ENCODE results near the gene ENTHD1.

DNA sequence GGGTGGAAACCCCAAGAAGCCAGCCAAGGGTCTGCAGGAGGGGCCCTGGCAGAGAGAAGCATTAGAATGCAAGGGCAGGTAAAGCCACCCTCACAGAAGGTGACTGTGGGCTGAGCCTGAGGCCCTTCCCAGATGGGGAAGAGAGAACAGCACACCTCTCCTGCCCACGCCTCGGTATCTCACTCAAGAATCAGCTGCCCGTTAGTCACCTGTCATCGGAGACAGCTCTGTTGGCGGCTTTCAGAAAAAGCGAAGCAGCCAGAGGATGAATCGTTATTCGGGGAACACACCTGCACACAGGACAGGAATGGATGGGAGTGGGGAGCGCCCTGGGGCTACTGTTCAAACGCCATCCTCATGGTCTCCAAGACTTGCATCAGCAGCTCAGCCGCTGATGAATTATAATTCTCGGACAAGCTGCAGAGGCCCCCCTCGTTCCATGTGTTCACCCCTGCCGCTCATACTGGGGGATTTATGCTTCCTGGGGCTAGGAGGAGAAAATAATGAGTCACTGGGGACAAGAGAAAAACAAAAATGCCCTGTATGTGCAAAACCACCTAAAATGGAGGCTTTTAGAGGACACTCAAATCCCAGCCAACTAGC, 45.0 kb upstream of the ENTHD1 start:
- no peak for TF ChIP-seq GFI1B (tag by site-specific recombination; IDR thresholded peaks at IDR 0.05)
- TF ChIP-seq ZNF121 (tag by site-specific recombination; IDR thresholded peaks at IDR 0.05), result no peak
- no peak for TF ChIP-seq ZNF510 (tag by site-specific recombination; IDR thresholded peaks at IDR 0.05; ENCODE audit: insufficient replicate concordance)
- TF ChIP-seq ZBTB7A (tag by site-specific recombination; IDR thresholded peaks at IDR 0.05; ENCODE audit: low read depth), result no peak
- TF ChIP-seq, protein P1, sequence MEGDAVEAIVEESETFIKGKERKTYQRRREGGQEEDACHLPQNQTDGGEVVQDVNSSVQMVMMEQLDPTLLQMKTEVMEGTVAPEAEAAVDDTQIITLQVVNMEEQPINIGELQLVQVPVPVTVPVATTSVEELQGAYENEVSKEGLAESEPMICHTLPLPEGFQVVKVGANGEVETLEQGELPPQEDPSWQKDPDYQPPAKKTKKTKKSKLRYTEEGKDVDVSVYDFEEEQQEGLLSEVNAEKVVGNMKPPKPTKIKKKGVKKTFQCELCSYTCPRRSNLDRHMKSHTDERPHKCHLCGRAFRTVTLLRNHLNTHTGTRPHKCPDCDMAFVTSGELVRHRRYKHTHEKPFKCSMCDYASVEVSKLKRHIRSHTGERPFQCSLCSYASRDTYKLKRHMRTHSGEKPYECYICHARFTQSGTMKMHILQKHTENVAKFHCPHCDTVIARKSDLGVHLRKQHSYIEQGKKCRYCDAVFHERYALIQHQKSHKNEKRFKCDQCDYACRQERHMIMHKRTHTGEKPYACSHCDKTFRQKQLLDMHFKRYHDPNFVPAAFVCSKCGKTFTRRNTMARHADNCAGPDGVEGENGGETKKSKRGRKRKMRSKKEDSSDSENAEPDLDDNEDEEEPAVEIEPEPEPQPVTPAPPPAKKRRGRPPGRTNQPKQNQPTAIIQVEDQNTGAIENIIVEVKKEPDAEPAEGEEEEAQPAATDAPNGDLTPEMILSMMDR (tag by site-specific recombination; IDR thresholded peaks at IDR 0.05), result no peak
- TF ChIP-seq, protein P2, sequence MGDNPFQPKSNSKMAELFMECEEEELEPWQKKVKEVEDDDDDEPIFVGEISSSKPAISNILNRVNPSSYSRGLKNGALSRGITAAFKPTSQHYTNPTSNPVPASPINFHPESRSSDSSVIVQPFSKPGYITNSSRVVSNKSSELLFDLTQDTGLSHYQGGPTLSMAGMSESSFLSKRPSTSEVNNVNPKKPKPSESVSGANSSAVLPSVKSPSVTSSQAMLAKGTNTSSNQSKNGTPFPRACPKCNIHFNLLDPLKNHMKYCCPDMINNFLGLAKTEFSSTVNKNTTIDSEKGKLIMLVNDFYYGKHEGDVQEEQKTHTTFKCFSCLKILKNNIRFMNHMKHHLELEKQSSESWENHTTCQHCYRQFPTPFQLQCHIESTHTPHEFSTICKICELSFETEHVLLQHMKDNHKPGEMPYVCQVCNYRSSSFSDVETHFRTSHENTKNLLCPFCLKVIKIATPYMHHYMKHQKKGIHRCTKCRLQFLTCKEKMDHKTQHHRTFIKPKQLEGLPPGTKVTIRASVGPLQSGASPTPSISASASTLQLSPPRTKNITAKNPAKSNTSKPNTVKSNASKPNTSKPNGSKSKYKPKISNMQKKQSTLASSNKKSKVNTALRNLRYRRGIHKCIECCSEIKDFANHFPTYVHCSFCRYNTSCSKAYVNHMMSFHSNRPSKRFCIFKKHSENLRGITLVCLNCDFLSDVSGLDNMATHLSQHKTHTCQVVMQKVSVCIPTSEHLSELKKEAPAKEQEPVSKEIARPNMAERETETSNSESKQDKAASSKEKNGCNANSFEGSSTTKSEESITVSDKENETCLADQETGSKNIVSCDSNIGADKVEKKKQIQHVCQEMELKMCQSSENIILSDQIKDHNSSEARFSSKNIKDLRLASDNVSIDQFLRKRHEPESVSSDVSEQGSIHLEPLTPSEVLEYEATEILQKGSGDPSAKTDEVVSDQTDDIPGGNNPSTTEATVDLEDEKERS (tag by site-specific recombination; IDR thresholded peaks at IDR 0.05), result no peak
- no peak for TF ChIP-seq ZNF155 (tag by site-specific recombination; IDR thresholded peaks at IDR 0.05)
- no peak for TF ChIP-seq ZNF768 (tag by site-specific recombination; IDR thresholded peaks at IDR 0.05)
- TF ChIP-seq, protein P3, sequence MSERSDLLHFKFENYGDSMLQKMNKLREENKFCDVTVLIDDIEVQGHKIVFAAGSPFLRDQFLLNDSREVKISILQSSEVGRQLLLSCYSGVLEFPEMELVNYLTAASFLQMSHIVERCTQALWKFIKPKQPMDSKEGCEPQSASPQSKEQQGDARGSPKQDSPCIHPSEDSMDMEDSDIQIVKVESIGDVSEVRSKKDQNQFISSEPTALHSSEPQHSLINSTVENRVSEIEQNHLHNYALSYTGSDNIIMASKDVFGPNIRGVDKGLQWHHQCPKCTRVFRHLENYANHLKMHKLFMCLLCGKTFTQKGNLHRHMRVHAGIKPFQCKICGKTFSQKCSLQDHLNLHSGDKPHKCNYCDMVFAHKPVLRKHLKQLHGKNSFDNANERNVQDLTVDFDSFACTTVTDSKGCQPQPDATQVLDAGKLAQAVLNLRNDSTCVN (tag by site-specific recombination; optimal IDR thresholded peaks at IDR 0.05), result no peak
- no peak for TF ChIP-seq ZBTB8A (tag by site-specific recombination; IDR thresholded peaks at IDR 0.05)
- TF ChIP-seq, protein P4, sequence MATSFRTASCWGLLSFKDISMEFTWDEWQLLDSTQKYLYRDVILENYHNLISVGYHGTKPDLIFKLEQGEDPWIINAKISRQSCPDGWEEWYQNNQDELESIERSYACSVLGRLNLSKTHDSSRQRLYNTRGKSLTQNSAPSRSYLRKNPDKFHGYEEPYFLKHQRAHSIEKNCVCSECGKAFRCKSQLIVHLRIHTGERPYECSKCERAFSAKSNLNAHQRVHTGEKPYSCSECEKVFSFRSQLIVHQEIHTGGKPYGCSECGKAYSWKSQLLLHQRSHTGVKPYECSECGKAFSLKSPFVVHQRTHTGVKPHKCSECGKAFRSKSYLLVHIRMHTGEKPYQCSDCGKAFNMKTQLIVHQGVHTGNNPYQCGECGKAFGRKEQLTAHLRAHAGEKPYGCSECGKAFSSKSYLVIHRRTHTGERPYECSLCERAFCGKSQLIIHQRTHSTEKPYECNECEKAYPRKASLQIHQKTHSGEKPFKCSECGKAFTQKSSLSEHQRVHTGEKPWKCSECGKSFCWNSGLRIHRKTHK (tag by site-specific recombination; IDR thresholded peaks at IDR 0.05), result no peak
- TF ChIP-seq, protein P5, sequence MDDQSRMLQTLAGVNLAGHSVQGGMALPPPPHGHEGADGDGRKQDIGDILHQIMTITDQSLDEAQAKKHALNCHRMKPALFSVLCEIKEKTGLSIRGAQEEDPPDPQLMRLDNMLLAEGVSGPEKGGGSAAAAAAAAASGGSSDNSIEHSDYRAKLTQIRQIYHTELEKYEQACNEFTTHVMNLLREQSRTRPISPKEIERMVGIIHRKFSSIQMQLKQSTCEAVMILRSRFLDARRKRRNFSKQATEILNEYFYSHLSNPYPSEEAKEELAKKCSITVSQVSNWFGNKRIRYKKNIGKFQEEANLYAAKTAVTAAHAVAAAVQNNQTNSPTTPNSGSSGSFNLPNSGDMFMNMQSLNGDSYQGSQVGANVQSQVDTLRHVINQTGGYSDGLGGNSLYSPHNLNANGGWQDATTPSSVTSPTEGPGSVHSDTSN (CRISPR knock-in tag; IDR thresholded peaks at IDR 0.05), result no peak
- TF ChIP-seq, protein P6, sequence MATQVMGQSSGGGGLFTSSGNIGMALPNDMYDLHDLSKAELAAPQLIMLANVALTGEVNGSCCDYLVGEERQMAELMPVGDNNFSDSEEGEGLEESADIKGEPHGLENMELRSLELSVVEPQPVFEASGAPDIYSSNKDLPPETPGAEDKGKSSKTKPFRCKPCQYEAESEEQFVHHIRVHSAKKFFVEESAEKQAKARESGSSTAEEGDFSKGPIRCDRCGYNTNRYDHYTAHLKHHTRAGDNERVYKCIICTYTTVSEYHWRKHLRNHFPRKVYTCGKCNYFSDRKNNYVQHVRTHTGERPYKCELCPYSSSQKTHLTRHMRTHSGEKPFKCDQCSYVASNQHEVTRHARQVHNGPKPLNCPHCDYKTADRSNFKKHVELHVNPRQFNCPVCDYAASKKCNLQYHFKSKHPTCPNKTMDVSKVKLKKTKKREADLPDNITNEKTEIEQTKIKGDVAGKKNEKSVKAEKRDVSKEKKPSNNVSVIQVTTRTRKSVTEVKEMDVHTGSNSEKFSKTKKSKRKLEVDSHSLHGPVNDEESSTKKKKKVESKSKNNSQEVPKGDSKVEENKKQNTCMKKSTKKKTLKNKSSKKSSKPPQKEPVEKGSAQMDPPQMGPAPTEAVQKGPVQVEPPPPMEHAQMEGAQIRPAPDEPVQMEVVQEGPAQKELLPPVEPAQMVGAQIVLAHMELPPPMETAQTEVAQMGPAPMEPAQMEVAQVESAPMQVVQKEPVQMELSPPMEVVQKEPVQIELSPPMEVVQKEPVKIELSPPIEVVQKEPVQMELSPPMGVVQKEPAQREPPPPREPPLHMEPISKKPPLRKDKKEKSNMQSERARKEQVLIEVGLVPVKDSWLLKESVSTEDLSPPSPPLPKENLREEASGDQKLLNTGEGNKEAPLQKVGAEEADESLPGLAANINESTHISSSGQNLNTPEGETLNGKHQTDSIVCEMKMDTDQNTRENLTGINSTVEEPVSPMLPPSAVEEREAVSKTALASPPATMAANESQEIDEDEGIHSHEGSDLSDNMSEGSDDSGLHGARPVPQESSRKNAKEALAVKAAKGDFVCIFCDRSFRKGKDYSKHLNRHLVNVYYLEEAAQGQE (tag by site-specific recombination; IDR thresholded peaks at IDR 0.05), result no peak
- TF ChIP-seq, protein P7, sequence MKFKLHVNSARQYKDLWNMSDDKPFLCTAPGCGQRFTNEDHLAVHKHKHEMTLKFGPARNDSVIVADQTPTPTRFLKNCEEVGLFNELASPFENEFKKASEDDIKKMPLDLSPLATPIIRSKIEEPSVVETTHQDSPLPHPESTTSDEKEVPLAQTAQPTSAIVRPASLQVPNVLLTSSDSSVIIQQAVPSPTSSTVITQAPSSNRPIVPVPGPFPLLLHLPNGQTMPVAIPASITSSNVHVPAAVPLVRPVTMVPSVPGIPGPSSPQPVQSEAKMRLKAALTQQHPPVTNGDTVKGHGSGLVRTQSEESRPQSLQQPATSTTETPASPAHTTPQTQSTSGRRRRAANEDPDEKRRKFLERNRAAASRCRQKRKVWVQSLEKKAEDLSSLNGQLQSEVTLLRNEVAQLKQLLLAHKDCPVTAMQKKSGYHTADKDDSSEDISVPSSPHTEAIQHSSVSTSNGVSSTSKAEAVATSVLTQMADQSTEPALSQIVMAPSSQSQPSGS (tag by site-specific recombination; IDR thresholded peaks at IDR 0.05; ENCODE audit: low read depth), result no peak
